Measurements from ENCODE around the gene CARD9.

- TF ChIP-seq POLR2A (IDR thresholded peaks at IDR 0.05) (no peak), CTCF (IDR thresholded peaks at IDR 0.05) (no peak)
Observed at GRCh38 chr9:136370687-136371532, 2.6 kb downstream of the CARD9 start.
